GM19328 (cell line): Measurements from ENCODE around the gene KRTAP10-7.
"Not testable (repeated sequence)": the region's sequence is repeated elsewhere in the genome, so short reads cannot be mapped to it uniquely, and the experiment has no call there.

Experiments
- ATAC-seq: cut with Tn5 transposase; IDR thresholded peaks from one replicate; pipeline ENCODE4 v1.9.1; 2021; ENCODE audit warnings: mild to moderate bottlenecking, moderate library complexity; ENCODE audit not compliant: unreplicated experiment

The KRTAP10-7 gene, protein sequence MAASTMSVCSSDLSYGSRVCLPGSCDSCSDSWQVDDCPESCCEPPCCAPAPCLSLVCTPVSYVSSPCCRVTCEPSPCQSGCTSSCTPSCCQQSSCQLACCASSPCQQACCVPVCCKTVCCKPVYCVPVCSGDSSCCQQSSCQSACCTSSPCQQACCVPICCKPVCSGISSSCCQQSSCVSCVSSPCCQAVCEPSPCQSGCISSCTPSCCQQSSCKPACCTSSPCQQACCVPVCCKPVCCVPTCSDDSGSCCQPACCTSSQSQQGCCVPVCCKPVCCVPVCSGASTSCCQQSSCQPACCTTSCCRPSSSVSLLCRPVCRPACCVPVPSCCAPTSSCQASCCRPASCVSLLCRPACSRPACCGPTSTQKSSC

DNA sequence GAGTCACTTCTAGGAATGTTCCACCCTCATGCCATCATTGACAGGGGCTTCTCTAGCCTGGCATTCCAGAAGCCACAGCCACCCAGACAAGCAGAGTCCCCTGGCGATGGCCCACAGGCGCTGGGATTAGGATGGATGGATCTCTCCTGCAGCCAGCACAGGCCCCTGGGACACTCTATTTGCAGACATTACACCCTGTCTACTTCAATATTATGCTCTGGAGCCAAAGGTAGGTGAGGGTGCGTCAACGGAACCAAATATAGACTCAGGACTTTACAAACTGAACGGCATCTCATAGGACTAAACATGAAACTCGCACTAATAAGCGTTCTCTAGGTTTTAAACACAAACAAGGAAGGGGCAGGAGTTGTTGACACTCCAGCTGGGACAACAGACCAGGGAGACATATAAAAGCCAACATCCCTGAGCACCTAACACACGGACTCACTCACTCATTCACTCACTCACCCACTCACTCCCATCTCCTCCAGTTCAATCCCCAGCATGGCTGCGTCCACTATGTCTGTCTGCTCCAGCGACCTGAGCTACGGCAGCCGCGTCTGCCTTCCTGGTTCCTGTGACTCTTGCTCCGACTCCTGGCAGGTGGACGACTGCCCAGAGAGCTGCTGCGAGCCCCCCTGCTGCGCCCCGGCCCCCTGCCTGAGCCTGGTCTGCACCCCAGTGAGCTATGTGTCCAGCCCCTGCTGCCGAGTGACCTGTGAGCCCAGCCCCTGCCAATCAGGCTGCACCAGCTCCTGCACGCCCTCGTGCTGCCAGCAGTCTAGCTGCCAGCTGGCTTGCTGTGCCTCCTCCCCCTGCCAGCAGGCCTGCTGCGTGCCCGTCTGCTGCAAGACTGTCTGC lies at the start of gene KRTAP10-7:
Gene KRTAP10-7 (plus strand): TSS at position 480 of the 861 bp plus-strand sequence. CDS start 25 bp downstream, at position 505.
- not testable (repeated sequence) for ATAC-seq

DNA sequence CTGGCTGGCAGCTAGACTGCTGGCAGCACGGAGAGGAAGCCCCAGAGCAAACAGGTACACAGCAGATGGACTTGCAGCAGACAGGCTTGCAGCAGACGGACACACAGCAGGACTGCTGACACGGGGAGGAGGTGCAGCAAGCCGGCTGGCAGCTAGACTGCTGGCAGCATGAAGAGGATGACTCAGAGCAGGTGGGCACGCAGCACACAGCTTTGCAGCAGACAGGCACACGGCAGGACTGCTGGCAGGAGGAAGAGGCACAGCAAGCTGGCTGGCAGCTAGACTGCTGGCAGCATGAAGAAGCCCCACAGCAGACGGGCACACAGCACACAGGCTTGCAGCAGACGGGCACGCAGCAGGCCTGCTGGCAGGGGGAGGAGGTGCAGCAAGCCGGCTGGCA lies 49.6 kb upstream of the KRTAP10-7 start:
- no peak for ATAC-seq

DNA sequence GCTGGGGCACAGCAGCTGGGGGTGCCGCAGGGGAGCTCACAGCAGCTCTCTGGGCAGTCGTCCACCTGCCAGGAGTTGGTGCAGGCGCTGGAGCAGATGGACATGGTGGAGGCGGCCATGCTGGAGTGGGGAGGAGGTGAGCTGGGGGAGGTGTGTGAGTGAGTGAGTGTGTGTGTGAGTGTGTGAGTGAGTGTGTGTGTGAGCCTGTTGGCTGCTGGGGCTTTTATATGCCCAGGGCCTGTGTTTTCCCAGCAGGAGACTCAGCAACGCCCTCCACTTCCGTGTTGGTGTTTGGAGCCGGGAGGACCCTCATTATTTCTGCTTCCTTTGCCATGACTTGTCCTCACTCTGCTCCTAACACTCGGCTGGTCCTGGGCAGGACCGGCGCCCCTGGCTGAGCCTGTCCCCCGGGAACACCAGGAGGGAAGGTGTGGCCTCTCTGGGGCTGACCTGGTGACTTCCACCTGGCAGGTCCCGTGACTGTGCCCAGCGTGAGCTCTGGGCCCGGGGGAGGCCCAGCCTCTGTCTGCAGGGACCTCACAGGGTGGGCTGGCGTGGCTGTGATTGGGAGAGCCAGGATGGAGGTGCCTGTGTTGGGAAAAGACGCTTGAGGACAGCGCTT lies 48.9 kb upstream of the KRTAP10-7 start, which contains the start of gene KRTAP10-2:
Gene KRTAP10-2 (minus strand): TSS at position 166 of the 622 bp plus-strand sequence. CDS start 47 bp downstream, at position 119.
- ATAC-seq: no peak

DNA sequence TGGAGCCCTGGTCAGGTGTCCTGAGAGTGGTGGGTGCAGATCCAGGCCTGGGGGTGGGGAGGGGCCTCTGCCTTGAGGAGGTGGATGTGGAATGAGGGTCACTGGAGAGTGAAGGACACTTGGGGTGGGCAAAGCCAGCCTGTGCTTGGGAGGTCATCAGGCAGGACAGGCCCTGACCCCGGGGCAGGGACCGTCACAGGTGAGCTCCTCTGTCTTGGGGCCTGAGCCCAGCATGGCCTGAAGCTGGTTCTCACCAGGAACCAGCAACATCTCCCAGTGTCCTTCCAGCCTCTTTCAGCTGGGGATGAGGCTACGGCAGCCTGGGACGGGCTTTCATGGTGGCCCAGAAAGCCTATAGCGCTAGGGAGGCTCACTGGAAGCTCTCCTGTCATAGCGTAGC lies 48.3 kb upstream of the KRTAP10-7 start:
- no peak for ATAC-seq

DNA sequence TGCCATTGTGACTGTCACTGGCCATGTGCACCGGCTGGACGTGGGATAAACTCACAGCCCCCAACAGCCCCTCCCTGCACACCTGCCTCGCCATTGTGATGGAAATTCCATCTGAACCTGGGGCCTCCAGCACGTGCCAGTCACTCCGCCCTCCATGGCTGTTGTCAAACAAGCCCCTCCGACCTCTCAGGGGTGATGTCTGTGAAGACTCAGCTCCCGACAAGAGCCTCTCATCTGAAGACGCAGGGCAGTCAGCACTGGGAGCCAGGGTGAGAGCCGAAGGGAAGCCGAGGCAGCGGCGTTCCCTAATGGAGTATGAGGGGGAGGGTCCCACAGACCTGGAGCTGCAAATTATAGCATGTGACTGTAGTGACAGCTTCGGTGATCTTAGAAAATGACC lies 47.7 kb upstream of the KRTAP10-7 start:
- ATAC-seq: no peak

DNA sequence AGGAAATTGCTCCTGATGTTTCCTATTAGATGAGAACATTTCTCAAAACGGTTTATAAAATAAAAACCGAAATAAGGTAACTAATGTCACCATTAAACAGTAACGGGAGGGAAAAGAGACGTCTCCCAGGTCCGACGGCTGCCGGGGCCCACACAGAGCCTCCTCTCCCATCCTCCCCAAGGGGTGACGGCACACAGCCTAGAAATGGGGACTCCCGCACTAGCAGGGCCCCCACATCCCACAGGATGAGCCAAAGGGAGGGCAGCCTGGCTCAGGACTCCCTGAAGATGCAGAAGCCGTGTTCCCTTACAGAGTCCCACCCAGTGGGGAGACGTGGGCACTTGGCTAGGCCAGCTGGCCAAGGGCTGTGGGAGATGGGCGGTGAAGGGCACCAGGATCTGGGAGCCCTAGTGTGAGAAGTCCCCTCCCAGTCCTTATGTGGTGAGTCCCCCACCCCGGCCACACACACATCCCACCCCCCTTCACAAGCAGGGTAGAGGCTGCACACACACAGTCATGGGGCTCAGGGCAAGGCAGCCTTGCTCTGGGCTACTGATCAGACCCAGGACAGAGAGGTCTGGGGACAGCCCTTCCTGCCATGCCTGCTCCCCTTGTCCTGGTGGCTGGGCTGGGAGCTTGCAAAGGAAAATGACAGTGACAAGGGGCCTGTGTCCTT lies 45.1 kb upstream of the KRTAP10-7 start:
- ATAC-seq: no peak

DNA sequence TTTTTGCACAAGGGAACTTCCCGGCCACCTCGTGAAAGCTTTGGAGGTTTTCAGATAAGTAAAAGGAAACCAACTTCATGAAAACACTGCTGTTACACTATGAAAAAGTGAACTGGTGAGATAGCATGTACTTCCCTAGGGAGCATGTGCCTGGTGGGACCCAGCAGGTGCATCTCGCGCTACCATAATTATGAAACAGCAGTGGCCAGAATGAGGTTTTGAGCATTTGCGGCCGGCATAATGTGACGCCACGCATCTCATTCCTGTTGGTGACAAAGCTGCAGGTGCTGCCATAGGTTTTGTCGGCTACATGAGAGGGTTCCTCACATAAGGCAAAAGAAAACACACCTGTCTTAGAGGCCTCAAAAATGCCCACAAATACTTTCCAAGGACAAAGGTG lies 43.5 kb upstream of the KRTAP10-7 start:
- ATAC-seq: no peak

DNA sequence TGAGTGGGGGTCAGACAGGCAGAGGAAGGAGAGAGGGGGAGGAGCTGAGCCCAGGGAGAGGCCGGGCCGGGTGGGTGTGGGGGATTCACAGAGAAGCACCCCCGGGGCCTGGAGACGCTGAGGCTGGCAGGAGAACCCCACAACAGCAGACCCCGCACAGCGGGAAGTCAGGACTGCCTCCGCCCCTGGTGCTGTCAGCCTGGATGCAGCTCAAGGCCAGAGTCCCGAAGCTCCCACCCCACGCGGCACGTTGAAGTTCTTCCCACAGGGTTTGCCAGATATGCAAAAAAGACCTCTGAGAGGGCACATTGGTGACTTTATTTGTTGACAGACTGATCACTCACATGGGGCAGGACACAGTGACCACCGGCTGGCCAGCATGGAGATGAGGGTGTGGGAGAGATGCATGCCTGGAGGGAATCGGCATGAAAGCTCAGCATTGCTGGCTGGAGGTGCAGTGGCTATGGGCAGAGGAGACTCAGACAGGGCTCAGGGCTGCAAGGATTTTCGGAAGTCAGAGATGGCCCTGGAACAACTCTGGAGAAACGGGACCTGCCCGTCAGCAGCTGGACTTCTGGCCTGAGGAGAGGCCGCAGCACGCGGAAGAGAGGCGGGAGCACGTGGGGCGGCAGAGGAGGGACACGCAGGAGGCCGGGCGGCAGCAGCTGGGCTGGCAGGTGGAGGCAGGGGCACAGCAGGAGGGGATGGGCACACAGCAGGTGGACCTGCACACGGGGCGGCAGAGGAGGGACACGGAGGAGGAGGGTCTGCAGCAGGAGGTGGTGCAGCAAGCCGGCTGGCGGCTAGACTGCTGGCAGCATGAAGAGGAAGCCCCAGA lies 42.7 kb upstream of the KRTAP10-7 start:
- no peak for ATAC-seq

DNA sequence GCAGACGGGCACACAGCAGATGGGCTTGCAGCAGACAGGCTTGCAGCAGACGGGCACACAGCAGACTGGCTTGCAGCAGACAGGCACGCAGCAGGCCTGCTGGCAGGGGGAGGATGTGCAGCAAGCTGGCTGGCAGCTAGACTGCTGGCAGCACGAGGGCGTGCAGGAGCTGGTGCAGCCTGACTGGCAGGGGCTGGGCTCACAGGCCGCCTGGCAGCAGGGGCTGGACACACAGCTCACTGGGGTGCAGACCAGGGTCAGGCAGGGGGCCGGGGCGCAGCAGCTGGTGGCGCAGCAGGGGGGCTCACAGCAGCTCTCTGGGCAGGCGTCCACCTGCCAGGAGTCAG lies 42.1 kb upstream of the KRTAP10-7 start:
- ATAC-seq: not testable (repeated sequence)

DNA sequence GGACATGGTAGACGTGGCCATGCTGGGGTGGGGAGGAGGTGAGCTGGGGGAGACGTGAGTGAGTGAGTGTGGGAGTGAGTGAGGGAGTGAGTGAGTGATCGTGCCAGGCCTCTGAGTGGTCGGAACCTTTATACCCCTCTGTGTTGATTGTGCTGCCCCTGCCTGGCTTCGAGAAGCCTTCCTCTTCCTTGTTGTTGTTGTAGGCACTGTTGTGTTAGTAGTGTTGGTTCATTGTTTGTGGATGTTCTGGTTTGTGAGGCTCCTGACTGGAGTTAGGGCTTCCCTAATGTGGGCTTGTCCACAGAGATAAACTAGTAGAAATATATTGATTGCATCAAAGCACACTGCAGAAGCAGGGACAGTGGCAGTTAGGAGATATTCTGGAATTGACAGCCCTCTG lies 41.7 kb upstream of the KRTAP10-7 start, which contains the start of gene KRTAP10-3:
Gene KRTAP10-3 (minus strand): TSS at position 101 of the 400 bp plus-strand sequence. CDS start 80 bp downstream, at position 21.
- no peak for ATAC-seq

DNA sequence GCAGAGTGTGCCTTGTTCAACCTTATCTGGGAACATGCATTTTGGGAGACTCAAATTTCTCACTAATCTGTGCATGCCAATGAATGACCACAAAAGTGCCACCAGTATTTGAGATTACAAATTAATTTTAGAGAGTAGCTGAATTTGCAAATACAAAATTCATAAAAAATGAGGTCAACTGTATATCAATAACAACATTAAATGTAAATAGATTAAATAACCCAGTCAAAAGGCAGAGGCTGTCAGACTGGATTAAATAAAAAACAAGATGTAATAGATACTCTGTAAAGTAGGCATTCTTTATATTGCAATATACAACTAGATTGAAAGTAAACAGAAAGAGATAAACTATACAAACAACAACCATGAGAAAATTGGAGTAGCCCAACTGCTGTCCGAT lies 36.3 kb upstream of the KRTAP10-7 start:
- no peak for ATAC-seq

DNA sequence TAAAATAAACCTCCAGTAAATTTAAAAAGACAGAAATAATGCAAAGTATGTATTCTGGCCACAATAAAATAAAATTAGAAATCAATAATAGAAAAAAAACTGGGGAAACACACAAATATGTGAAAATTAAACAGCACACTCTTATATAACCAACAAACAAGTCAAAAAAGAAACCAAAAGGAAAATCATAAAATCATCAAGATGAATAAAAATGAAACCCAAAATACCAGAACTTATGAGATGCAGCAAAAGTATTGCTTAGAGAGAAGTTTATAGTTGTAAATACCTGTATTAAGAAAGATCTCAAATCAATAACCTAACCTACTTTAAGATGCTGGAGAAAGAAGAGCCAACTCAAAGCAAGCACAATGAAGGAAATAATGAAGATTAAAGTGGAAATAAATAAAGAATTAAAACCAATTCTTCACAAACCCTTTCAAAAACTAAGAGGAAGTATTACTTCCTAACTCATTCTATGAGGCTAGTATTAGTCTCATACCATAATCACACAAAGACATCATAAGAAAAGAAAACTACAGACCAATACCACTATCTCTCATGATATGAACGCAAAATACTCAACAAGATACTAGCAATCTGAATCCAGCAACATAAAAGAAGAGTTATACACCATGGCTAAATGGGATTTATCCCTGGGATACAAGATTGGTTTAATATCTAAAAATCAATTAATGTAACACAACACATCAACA lies 35.4 kb upstream of the KRTAP10-7 start:
- ATAC-seq: no peak

DNA sequence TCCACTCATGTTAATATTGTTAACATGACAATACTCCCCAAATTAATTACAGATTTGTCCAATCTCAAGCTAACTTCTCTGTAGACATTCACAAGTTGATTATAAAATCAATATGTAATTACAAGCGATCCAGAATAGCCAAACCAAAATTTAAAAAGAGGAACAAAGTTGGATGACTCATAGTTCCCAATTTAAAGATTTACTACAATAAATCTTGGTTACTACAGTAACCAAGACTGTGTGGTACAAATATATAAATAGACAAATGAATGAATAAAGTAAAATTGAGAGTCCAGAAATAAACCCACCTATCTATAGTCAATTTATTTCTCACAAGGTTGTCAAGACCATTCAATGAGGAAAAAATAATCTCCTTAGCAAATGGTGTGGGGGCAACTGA lies 34.0 kb upstream of the KRTAP10-7 start:
- ATAC-seq: no peak

DNA sequence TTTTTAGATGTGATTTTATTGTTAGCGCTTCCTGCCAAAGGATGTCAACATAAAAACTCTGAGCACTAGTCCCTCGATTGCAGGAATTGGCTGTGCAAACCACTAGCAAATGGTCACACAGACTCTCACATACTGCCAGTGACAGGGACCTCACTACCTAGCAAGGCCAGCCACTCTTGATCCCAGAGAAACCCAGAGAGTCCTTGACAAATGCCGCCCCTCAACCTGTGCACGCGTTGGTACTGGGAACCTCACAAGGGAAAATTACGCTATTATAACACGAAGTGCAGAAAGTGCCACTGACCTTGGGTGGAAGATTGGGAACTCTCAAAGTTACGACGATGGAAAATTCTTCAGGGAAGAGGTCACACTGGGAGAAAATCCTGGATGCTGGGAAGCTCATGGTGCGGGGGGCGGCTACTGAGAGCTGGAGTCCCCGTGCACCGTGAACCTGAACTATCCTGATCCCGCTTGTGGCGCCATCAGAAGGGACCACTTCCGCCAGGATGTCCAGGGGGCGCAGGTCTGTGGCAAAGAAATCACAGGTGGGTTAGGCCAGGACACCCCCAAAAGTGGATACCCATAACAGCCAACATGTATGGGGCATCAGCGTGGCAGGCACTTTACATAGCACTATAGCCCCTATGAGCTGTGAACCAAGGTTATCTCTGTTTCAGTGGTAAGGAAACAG lies 32.8 kb upstream of the KRTAP10-7 start:
- no peak for ATAC-seq

DNA sequence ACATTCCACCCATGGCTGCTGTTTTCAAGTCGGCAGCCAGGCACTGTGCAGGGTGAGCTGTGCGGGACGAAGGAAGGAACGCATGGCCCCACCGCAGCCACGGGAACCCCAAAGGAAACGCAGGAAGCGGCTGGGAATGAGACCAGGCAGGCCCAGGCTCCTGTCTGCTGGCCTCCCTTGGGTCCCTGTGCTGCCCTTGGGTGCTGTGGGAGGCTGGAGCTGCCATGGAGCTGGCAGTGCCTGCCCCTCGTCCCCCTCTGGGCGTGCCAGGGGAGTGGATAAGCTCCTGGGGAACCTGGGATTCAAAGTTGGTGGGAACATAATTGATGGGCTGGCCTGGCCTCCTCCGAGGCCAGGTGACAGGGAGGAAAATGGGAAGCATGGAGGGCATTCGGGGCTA lies 32.1 kb upstream of the KRTAP10-7 start:
- no peak for ATAC-seq

DNA sequence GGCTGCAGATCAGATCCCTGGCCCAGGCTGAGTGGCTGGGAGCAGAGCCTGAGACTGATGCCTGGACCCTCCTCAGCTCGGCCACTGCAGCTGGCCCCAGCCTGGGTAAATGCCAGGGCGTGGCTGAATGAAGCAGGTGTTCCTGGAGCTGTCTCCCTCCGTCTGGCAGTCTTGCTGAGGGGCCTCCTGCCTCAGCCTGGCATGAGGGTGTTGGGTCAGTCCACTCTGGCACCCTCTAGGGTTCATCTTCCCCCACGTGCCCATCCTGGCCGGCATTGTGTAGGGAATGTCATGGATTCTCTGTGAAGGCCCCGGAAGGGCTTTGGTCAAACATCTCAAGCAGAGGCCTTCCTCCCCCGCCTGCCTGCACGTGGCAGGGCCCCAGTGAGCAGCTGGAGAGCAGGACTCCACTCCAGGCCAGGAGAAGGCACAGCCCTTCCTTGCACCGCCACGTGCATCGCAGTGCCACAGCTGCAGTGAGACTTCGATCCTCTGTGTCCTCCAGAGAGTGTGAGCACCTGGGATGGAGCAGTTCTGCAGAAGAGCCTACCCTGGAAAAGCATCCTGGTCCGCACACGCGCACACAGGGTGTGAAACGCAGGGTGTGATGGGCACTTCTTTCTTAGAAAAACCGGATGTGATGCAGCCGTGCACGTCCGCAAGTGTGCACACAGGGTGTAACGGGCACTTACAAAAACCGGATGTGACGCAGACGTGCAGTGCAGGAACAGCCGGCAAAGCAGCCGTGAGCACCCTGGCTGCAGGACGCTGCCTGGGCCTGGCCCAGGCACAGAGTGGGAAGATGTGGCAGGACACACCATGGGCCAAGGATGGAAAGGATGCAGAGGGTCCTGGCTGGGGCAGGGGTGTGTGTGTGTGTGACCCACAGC lies 31.5 kb upstream of the KRTAP10-7 start:
- ATAC-seq: no peak

DNA sequence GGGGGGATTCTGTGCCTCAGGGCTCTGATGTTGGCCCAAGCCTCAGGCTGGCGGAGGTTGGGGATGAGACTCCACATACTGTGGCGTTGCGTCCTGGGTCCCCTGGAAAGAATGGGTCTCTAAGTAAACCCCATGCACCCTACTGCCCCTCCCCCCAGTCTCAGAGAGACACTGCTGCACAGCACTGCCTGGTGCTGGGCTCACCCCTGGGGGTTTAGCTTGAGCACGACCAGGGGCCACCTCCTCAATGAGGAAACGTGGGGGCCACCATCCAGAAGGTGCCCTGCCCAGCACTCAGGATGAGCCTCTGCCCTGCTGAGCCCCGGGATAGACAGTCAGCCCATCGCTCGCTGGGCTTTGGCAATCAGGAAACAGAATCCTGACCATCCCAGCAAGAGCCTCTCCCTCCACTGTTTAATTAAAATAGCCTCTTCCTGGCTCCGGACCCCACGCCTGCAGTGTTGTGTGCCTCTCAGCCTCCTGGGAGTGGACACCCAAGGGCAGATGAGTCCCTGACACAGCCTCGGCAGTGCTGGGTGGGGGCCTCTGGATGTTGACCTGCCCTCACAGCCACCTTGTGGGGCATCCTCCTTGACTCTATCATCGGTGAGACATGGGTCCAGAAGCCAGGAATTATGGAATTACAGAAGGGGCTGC lies 30.4 kb upstream of the KRTAP10-7 start:
- no peak for ATAC-seq
